Mammary epithelial cell (primary cell): ENCODE results near the gene ZSWIM3.

Experiments used
- CTCF ChIP-seq, 2 donors: IDR thresholded peaks in 1 of 2; conservative IDR thresholded peaks in 1 of 2; 2 replicates each; pipeline ENCODE4 v1.5.1; 2011 to 2012; ENCODE audit warnings: inconsistent platforms in 2 of 2, low read length in 2 of 2, mild to moderate bottlenecking in 2 of 2, control low read depth in 1 of 2, low read depth in 1 of 2; ENCODE audit not compliant: insufficient read depth in 1 of 2; ENCODE audit errors: extremely low read depth in 1 of 2
- EZH2 ChIP-seq: IDR thresholded peaks from 2 replicates; pipeline ENCODE4 v1.6.1; 2012; ENCODE audit warnings: low read length, inconsistent platforms, borderline replicate concordance

DNA sequence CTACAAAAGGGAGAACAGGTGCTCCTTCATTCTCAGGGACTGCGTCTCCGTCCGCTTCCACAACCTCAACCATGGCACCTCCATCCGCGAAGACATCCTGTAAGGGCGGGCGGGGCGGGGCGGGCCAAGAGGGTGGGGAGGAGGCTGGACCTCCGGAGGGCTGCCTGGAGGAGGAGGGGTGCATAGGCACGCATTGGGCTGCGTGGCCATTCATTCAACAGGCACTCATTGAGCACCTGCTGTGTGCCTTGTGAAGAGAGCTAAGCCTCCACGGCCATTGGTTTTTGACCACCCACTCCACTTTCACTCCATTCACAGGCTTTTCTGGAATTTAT is 435 bp downstream of the ZSWIM3 start:
- no peak for TF ChIP-seq CTCF (conservative IDR thresholded peaks at IDR 0.05 in 1 of 2, IDR thresholded peaks at IDR 0.05 in 1 of 2; ENCODE audit: extremely low read depth in 1 of 2, insufficient read depth in 1 of 2, low read depth in 1 of 2, low read length in 2 of 2)
- no peak for TF ChIP-seq EZH2
